ENCODE data around the gene HEATR5B.
"Not testable (repeated sequence)": the region's sequence is repeated elsewhere in the genome, so short reads cannot be mapped to it uniquely, and the experiment has no call there.

Gene HEATR5B

DNA sequence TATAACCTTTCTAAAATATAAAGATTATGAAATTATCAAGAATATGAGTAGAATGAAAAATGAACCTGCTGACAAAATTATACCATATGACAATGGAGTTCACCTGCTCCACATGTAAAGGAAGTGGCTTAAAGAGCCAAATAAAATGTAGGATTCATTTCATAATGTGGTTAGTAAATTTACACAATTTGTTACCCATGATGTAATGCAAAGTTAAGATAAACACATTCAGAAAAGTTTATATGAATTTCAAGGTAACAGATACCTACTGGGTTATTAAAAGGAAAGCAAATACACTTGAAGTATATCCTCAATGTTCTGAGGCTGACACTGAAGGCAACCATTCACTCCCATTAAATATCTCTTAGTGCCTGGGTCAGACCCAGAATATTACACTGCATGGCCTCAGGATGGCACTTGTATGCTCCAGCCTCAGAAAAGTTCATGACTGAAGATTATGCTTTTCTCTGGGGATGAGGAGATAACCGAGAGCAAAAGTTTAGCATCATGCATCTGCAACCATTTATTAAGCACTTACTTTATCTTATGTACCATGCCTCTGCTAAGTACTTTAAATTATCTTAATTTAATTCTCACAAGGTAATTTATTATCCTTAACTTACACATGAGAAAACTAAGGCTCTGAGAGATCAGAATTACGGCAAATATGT lies 124.0 kb downstream of the HEATR5B start:
- DNase-seq (ENCODE audit: extremely low read depth, low read depth): no peak

DNA sequence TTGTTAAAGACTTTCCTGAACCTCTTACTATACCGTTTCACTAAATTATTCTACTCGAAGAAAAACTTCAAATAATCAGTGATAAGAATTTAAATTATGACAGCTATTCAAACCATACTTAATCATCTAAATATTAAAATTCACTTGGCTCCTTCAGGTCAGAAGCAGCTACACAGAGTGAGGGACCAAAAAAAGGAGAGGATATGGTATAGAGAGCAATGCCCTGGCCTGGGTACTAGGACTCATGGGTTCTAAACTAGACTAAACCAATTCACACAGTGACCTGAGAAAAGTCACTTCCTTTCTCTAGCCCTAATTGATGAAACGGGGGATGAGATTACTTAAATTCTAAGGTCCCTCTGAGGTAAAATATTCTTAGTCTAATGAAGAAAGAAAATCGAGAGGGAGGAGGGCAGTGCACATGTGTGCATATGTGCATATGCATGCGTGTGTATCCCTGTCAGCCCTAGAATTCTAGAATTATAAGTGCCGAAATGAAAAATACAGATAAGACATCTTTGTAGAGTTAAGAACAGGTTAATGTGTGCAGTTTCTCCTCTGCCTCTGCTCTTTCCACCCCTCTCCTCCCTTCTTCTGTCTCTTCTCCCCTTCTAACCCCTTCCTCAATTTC lies 129.1 kb downstream of the HEATR5B start:
- no peak for DNase-seq (ENCODE audit: extremely low read depth, low read depth)

More for the DNA sequence above, 124.0 kb downstream of the HEATR5B start:
- TF ChIP-seq, protein P1, sequence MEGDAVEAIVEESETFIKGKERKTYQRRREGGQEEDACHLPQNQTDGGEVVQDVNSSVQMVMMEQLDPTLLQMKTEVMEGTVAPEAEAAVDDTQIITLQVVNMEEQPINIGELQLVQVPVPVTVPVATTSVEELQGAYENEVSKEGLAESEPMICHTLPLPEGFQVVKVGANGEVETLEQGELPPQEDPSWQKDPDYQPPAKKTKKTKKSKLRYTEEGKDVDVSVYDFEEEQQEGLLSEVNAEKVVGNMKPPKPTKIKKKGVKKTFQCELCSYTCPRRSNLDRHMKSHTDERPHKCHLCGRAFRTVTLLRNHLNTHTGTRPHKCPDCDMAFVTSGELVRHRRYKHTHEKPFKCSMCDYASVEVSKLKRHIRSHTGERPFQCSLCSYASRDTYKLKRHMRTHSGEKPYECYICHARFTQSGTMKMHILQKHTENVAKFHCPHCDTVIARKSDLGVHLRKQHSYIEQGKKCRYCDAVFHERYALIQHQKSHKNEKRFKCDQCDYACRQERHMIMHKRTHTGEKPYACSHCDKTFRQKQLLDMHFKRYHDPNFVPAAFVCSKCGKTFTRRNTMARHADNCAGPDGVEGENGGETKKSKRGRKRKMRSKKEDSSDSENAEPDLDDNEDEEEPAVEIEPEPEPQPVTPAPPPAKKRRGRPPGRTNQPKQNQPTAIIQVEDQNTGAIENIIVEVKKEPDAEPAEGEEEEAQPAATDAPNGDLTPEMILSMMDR (IDR thresholded peaks at IDR 0.05; ENCODE audit: low read depth, low read length): no peak

GRCh38 chr2:36952748-36953197 lies 131.4 kb downstream of the HEATR5B start:
- DNase-seq (ENCODE audit: extremely low read depth, low read depth): no peak
- TF ChIP-seq, protein P1 (IDR thresholded peaks at IDR 0.05; ENCODE audit: low read depth, low read length): no peak

More for the DNA sequence above, 129.1 kb downstream of the HEATR5B start:
- TF ChIP-seq, protein P1 (IDR thresholded peaks at IDR 0.05; ENCODE audit: low read depth, low read length): no peak

GRCh38 chr2:36951574-36951973 lies 132.6 kb downstream of the HEATR5B start:
- TF ChIP-seq, protein P1 (IDR thresholded peaks at IDR 0.05; ENCODE audit: low read depth, low read length): no peak
- no peak for DNase-seq (ENCODE audit: extremely low read depth, low read depth)

GRCh38 chr2:36951027-36951518 lies 133.1 kb downstream of the HEATR5B start:
- TF ChIP-seq, protein P1 (IDR thresholded peaks at IDR 0.05; ENCODE audit: low read depth, low read length): no peak
- no peak for DNase-seq (ENCODE audit: extremely low read depth, low read depth)

GRCh38 chr2:36949845-36950244 lies 134.3 kb downstream of the HEATR5B start:
- TF ChIP-seq, protein P1 (IDR thresholded peaks at IDR 0.05; ENCODE audit: low read depth, low read length): no peak
- no peak for DNase-seq (ENCODE audit: extremely low read depth, low read depth)

- not testable (repeated sequence) for DNase-seq (ENCODE audit: extremely low read depth, low read depth)
Observed at GRCh38 chr2:36945240-36945639, 138.9 kb downstream of the HEATR5B start.
